ENCODE results near the gene PIEZO2. TPM values are rescaled to one million over a fixed set of nuclear protein-coding genes. Genes with fewer than 3 reads are reported as not detected.

The PIEZO2 gene
- total RNA-seq, 2 experiments from 2014 or later: not detected

DNA sequence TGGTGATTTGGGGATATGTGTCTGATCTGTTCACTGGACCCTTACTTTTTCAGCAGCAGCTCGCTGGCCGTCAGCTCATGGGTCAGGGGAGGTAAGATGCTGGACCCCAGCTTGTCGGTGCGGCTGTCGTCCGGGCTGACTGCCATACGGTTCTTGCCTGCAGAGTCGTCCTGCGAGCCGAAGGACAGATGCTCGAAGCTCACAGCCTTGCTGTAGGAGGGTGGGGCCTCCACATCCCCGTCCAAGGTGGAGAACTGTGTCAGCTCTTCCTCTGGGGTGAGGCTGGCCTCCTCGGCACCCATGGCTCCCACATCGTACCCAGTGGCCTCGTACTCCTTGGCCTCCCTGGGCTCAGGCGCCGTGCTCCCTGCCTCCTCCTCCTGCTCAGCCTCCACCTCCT, 444.1 kb downstream of the PIEZO2 start:
- CTCF ChIA-PET: interaction anchor here (0.6 to 0.8 kb wide), 2 partner anchors 735 to 856 kb away, joined by 3 to 4 read pairs; no protein-coding TSS in a partner anchor
- Mint-ChIP-seq H3K4me1 (no peaks in the 10 kb centered on the region), H3K4me3 (no peak overlapping the region), H3K9me3 (ENCODE audit: low read depth) (no peaks in the 10 kb centered on the region), H3K36me3 (ENCODE audit: low read depth) (no peaks in the 10 kb centered on the region), H3K27me3 (peaks cover 4% of the 10 kb centered on the region), H3K27ac (no peak overlapping the region)
- ATAC-seq (no peak), DNase-seq (no peak)
- intact Hi-C loops (cut with DNase I, micrococcal nuclease): no loop called here
- POLR2A ChIA-PET: no interaction called here

GRCh38 chr18:10702206-10702605, 447.2 kb downstream of the PIEZO2 start:
- Mint-ChIP-seq H3K9me3 (ENCODE audit: low read depth) (no peaks in the 10 kb centered on the region), H3K4me3 (no peak overlapping the region), H3K27me3 (peaks cover 2% of the 10 kb centered on the region), H3K27ac (no peak overlapping the region), H3K4me1 (no peaks in the 10 kb centered on the region), H3K36me3 (ENCODE audit: low read depth) (no peaks in the 10 kb centered on the region)
- intact Hi-C loops (cut with DNase I, micrococcal nuclease): no loop called here
- DNase-seq: no peak
- ChIA-PET CTCF (no interaction called here), POLR2A (no interaction called here)
- no peak for ATAC-seq

GRCh38 chr18:10690366-10690765, 459.0 kb downstream of the PIEZO2 start:
- ATAC-seq (no peak), DNase-seq (no peak)
- no peak overlapping the region for H3K4me3 Mint-ChIP-seq
- intact Hi-C loops (cut with DNase I, micrococcal nuclease): no loop called here
- no peaks in the 10 kb centered on the region for H3K36me3 Mint-ChIP-seq (ENCODE audit: low read depth)
- no peaks in the 10 kb centered on the region for H3K9me3 Mint-ChIP-seq (ENCODE audit: low read depth)
- CTCF ChIA-PET: no interaction called here
- no peaks in the 10 kb centered on the region for H3K4me1 Mint-ChIP-seq
- POLR2A ChIA-PET: no interaction called here
- H3K27me3 Mint-ChIP-seq: peaks cover 3% of the 10 kb centered on the region
- no peak overlapping the region for H3K27ac Mint-ChIP-seq

GRCh38 chr18:10690035-10690329, 459.4 kb downstream of the PIEZO2 start:
- ATAC-seq (no peak), DNase-seq (no peak)
- ChIA-PET POLR2A (no interaction called here), CTCF (no interaction called here)
- Mint-ChIP-seq H3K27me3 (peaks cover 3% of the 10 kb centered on the region), H3K36me3 (ENCODE audit: low read depth) (no peaks in the 10 kb centered on the region), H3K4me1 (no peaks in the 10 kb centered on the region), H3K27ac (no peak overlapping the region), H3K9me3 (ENCODE audit: low read depth) (no peaks in the 10 kb centered on the region), H3K4me3 (no peak overlapping the region)
- intact Hi-C loops (cut with DNase I, micrococcal nuclease): no loop called here

- ATAC-seq: no peak
Observed at GRCh38 chr18:10689236-10690034, 459.9 kb downstream of the PIEZO2 start.

DNA sequence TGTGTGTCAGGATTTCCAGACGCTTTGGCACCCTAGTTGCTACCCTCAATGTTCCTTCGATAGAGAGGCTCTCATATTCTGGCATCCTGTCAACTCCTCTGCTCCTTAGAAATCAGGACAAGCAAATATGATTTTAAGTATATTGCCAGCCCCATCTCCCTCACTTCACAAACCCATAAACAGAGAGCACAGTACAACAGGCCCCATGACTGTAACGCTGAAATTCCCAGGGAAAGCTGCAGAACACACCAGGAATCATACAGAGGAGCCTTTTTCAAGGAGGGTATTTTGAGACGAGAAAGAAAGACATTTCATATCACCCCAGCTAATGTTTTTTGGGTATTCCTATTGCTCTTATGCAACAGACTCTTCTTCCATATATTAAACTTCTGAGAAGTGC, 460.6 kb downstream of the PIEZO2 start:
- DNase-seq (no peak), ATAC-seq (no peak)
- Mint-ChIP-seq H3K36me3 (ENCODE audit: low read depth) (no peaks in the 10 kb centered on the region), H3K4me3 (no peak overlapping the region), H3K27ac (no peak overlapping the region), H3K27me3 (peaks cover 3% of the 10 kb centered on the region), H3K4me1 (no peaks in the 10 kb centered on the region), H3K9me3 (ENCODE audit: low read depth) (no peaks in the 10 kb centered on the region)
- POLR2A ChIA-PET: no interaction called here
- intact Hi-C loops (cut with DNase I, micrococcal nuclease): no loop called here
- CTCF ChIA-PET: no interaction called here

More at GRCh38 chr18:10689236-10690034, 459.9 kb downstream of the PIEZO2 start:
- DNase-seq: no peak
- H3K4me3 Mint-ChIP-seq: no peak overlapping the region
- no peaks in the 10 kb centered on the region for H3K36me3 Mint-ChIP-seq (ENCODE audit: low read depth)
- ChIA-PET POLR2A (no interaction called here), CTCF (no interaction called here)
- H3K27me3 Mint-ChIP-seq: peaks cover 3% of the 10 kb centered on the region
- intact Hi-C loops (cut with DNase I, micrococcal nuclease): no loop called here
- H3K27ac Mint-ChIP-seq: no peak overlapping the region
- no peaks in the 10 kb centered on the region for H3K4me1 Mint-ChIP-seq
- no peaks in the 10 kb centered on the region for H3K9me3 Mint-ChIP-seq (ENCODE audit: low read depth)

DNA sequence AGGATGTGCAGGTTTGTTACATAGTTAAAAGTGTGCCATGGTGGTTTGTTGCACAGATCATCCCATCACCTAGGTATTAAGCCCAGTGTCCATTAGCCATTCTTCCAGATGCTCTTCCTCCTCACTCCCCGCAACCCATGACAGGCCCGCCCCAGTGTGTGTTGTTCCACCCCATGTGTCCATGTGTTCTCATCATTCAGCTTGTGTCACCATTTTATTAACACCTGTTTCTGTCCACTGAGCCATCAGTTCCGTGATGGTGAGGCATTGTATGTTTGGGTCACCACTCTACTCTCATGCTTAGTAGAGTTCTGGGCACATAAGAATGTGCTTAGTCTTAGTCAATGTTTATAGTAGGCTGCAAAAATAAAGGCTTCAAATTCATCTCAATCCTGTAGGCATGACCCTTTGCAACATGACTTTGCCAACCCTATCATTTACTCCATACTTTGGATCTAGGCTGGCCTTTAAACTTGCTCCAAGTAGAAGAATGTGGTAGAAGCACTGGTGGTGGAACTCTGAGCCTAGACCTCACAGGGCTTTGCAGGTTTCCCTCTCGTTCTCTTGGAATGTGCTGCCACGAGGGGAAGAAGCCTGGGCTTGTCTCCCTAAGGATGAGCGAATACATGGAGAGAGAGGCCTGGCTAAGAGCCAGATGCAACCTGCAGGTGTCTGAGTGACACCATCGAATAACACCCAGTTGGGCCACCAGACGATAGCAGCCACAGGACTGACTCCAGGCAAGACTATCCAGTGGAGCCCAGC, 462.0 kb downstream of the PIEZO2 start:
- no peaks in the 10 kb centered on the region for H3K9me3 Mint-ChIP-seq (ENCODE audit: low read depth)
- no peak overlapping the region for H3K4me3 Mint-ChIP-seq
- no peaks in the 10 kb centered on the region for H3K27me3 Mint-ChIP-seq
- ChIA-PET POLR2A (no interaction called here), CTCF (no interaction called here)
- no peak for ATAC-seq
- intact Hi-C loops (cut with DNase I, micrococcal nuclease): no loop called here
- H3K4me1 Mint-ChIP-seq: no peaks in the 10 kb centered on the region
- no peak overlapping the region for H3K27ac Mint-ChIP-seq
- no peaks in the 10 kb centered on the region for H3K36me3 Mint-ChIP-seq (ENCODE audit: low read depth)
- DNase-seq: no peak

DNA sequence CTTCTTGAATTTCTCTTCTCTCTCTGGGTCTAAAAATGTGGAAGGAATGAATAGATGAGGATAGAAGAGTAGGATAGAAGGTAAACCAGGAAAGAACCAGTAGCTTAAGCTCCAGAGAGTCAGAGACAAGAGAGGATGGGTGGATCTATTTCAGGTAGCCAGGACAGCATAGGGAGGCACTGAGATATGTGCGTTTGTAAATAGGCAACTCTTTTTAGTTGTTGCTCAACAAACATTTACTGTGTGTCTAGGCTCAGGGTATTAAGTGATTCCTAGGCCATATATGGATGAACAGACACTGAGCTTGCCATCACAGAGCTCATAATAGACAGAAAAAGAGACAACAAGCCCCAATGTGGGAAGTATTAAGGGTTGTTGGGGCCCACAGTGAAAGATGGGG, 463.1 kb downstream of the PIEZO2 start:
- no peak for ATAC-seq
- intact Hi-C loops (cut with DNase I, micrococcal nuclease): no loop called here
- no peaks in the 10 kb centered on the region for H3K9me3 Mint-ChIP-seq (ENCODE audit: low read depth)
- no peak overlapping the region for H3K4me3 Mint-ChIP-seq
- DNase-seq: no peak
- no peak overlapping the region for H3K27ac Mint-ChIP-seq
- peaks cover 2% of the 10 kb centered on the region for H3K27me3 Mint-ChIP-seq
- no peaks in the 10 kb centered on the region for H3K4me1 Mint-ChIP-seq
- no peaks in the 10 kb centered on the region for H3K36me3 Mint-ChIP-seq (ENCODE audit: low read depth)
- CTCF ChIA-PET: no interaction called here
- POLR2A ChIA-PET: interaction anchor here (0.6 kb wide), 1 partner anchor 1686 kb away, joined by 3 read pairs; no protein-coding TSS in a partner anchor

GRCh38 chr18:10685484-10685883, 463.9 kb downstream of the PIEZO2 start:
- no peak overlapping the region for H3K27ac Mint-ChIP-seq
- H3K4me3 Mint-ChIP-seq: no peak overlapping the region
- no peaks in the 10 kb centered on the region for H3K36me3 Mint-ChIP-seq (ENCODE audit: low read depth)
- H3K9me3 Mint-ChIP-seq (ENCODE audit: low read depth): no peaks in the 10 kb centered on the region
- no peak for DNase-seq
- H3K27me3 Mint-ChIP-seq: peaks cover 2% of the 10 kb centered on the region
- no peak for ATAC-seq
- intact Hi-C loops (cut with DNase I, micrococcal nuclease): no loop called here
- ChIA-PET CTCF (no interaction called here), POLR2A (no interaction called here)
- no peaks in the 10 kb centered on the region for H3K4me1 Mint-ChIP-seq

DNA sequence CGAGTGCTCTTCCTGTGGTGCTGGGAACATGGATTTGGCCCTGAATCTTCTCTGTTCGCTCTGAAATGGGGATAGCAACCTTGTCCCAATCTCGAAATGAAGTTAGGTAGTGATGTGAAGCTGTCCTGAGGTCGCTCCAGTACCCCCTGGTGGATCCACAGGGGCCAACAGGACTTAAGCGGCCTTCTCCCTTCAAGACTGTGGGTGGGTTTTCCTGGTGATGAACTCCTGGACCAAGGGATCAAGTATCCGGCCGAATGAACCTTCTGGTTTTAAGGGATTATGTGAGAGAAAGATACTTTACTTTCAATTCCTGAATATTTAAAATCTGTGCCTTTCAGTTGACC, 467.0 kb downstream of the PIEZO2 start:
- ATAC-seq (no peak), DNase-seq (no peak)
- no peaks in the 10 kb centered on the region for H3K9me3 Mint-ChIP-seq (ENCODE audit: low read depth)
- no peaks in the 10 kb centered on the region for H3K4me1 Mint-ChIP-seq
- intact Hi-C loops (cut with DNase I, micrococcal nuclease): no loop called here
- ChIA-PET POLR2A (no interaction called here), CTCF (no interaction called here)
- no peaks in the 10 kb centered on the region for H3K36me3 Mint-ChIP-seq (ENCODE audit: low read depth)
- no peak overlapping the region for H3K27ac Mint-ChIP-seq
- H3K4me3 Mint-ChIP-seq: no peak overlapping the region
- H3K27me3 Mint-ChIP-seq: peaks cover 2% of the 10 kb centered on the region

- ChIA-PET CTCF (no interaction called here), POLR2A (interaction anchor here (0.7 kb wide), 1 partner anchor 910 kb away, joined by 4 read pairs; no protein-coding TSS in a partner anchor)
- Mint-ChIP-seq H3K27ac (no peak overlapping the region), H3K4me3 (no peak overlapping the region), H3K4me1 (no peaks in the 10 kb centered on the region), H3K27me3 (peaks cover 2% of the 10 kb centered on the region), H3K36me3 (ENCODE audit: low read depth) (no peaks in the 10 kb centered on the region), H3K9me3 (ENCODE audit: low read depth) (no peaks in the 10 kb centered on the region)
- DNase-seq: no peak
- no peak for ATAC-seq
- intact Hi-C loops (cut with DNase I, micrococcal nuclease): no loop called here
Observed at GRCh38 chr18:10681581-10682367, 467.6 kb downstream of the PIEZO2 start.

DNA sequence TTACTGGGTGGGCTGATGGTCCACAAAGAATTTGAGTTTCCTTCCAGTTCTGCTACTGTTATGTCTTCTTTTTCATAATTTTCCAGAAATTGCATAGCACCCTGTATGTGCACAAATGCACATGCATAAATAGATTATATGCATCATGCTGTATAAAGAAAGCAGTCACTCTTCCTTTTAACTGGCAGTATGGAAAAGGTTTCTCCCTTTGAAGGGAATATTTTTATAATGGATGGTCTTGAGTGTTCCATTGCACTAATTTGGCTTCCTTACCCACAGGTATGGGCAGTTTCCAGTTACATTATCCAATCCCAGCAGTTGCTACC, 469.1 kb downstream of the PIEZO2 start:
- Mint-ChIP-seq H3K36me3 (ENCODE audit: low read depth) (no peaks in the 10 kb centered on the region), H3K4me3 (no peak overlapping the region), H3K9me3 (ENCODE audit: low read depth) (no peaks in the 10 kb centered on the region), H3K4me1 (no peaks in the 10 kb centered on the region), H3K27ac (no peak overlapping the region), H3K27me3 (peaks cover 2% of the 10 kb centered on the region)
- ATAC-seq (no peak), DNase-seq (no peak)
- intact Hi-C loops (cut with DNase I, micrococcal nuclease): no loop called here
- ChIA-PET CTCF (no interaction called here), POLR2A (no interaction called here)

Measured in activated CD4-positive, alpha-beta T cell treated with anti-CD3 and anti-CD28 coated beads for 36 hours (primary cell).